GM12873 (cell line): ENCODE results near the gene STIM1.

Experiments
- TF ChIP-seq, protein P1 (sequence below): IDR thresholded peaks from 2 replicates; pipeline ENCODE4 v1.5.1; 2012; ENCODE audit warnings: low read depth, mild to moderate bottlenecking, moderate library complexity, low read length, control low read depth; ENCODE audit not compliant: insufficient read depth; ENCODE audit errors: missing control alignments

Gene STIM1

GRCh38 chr11:4140067-4140636 lies 284.7 kb downstream of the STIM1 start:
- TF ChIP-seq, protein P1, sequence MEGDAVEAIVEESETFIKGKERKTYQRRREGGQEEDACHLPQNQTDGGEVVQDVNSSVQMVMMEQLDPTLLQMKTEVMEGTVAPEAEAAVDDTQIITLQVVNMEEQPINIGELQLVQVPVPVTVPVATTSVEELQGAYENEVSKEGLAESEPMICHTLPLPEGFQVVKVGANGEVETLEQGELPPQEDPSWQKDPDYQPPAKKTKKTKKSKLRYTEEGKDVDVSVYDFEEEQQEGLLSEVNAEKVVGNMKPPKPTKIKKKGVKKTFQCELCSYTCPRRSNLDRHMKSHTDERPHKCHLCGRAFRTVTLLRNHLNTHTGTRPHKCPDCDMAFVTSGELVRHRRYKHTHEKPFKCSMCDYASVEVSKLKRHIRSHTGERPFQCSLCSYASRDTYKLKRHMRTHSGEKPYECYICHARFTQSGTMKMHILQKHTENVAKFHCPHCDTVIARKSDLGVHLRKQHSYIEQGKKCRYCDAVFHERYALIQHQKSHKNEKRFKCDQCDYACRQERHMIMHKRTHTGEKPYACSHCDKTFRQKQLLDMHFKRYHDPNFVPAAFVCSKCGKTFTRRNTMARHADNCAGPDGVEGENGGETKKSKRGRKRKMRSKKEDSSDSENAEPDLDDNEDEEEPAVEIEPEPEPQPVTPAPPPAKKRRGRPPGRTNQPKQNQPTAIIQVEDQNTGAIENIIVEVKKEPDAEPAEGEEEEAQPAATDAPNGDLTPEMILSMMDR: no peak
